HG02610 (cell line): ENCODE data around the gene CTCF.

Experiments used
- ATAC-seq: cut with Tn5 transposase; IDR thresholded peaks from one replicate; pipeline ENCODE4 v1.9.1; 2021; ENCODE audit warnings: mild to moderate bottlenecking, moderate library complexity; ENCODE audit not compliant: unreplicated experiment

Gene CTCF

DNA sequence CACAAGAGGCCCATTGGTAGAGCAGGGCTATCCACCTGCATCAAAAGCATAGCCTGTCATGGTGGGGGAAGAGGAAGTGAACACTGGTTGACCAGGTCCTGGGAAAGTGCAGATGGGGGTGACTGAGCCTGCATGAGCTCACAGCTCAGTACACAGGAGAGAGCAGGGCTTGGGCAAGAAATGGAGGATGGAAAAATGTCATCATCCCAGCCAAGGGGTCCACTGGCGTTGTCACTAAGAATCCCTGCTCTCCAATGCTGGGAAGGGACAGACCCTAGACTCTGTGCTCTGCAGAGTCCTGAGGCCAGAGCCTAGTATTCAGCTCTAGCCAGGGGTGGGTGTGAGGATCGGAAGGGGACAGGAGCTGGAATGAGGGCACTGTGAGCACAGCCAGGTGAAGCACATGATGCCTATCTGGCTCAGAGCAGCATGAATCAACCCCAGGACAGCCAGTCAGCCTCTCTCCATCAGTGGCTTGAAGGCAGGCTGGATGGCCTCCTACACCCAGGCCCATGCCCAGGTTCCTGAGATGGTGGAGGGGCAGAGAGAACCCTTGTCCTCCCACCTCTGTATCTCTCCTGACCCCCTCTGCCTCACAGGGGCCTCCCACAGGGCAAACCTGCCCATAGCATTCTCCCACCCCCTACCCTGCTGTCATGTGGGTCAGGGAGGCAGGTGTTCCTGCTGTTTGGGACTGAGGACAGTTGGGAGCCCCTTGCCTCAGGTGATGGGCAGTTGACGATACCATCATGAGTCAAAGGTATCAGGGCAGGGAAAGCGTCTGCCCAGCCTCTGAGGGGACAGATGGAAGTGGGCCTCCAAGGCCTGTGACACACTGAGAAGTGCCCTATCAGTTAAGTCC, 13.8 kb upstream of the CTCF start:
- ATAC-seq, result no peak

- no peak for ATAC-seq
Observed at GRCh38 chr16:67549240-67549639, 13.1 kb upstream of the CTCF start.

GRCh38 chr16:67549936-67550335, 12.4 kb upstream of the CTCF start:
- no peak for ATAC-seq

GRCh38 chr16:67551091-67551490, 11.2 kb upstream of the CTCF start:
- no peak for ATAC-seq

GRCh38 chr16:67551972-67552371, 10.4 kb upstream of the CTCF start:
- no peak for ATAC-seq

DNA sequence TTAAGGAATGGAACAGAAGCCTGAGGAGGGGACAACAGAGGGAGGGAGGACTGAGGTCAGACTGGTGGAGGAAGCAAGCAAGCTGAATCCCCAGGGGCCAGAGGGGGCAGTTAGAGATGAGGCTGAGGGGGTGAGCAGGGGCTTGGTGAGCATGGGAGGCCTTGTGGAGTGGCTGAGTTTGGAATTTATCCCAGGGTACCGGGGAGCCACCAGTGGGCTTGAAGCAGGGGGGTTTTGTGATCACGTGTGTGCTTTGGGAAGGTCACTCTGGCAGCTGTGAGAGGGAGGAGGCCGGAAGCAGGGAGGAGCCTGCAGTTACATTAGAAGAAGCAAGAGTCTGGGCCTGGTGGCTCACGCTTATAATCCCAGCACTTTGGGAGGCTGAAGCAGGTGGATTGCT, 9.8 kb upstream of the CTCF start:
- ATAC-seq, result no peak

DNA sequence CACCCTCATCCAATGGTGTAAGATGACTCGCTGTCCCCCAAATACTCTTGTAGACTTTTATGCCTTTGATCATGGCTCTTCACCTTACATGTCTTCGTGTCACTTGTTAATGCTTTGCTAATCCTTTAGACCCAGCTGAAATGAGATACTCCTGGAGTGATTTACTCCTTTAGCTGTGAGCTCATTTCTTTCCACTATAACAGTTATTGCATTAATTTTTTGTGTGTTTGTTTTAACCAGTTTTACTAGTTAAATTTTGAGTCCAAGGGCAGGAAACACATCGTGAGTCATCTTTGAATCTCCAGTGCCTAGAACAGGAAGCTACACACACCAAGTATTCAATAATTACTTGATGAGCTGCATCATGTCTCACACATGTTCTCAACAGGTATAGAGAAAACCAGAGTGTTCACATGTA, 6.5 kb upstream of the CTCF start:
- no peak for ATAC-seq

GRCh38 chr16:67558859-67559258, 3.5 kb upstream of the CTCF start:
- no peak for ATAC-seq

DNA sequence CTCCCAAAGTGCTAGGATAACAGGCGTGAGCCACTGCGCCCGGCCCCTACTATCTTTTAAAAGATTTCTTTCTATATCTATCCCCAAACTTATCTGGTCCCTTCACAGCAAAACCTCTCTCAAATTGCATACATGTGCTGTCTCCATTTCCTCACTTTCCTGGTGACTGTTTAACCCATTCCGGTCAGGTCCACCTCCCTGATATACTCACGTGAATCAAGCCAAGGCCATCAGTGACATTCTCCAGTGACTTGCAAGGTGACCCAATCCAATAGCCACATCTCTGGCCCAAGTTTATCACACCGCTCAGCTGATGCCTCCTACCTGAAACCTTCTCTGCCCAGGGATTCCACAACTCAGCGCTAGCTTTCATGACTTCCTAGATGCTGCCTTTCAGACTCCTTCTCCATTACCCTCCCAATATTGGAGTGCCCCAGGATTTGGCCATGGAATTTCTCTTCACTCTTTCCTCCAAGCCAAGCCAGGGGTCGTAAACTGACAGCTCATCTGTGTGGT, 1.4 kb upstream of the CTCF start:
- no peak for ATAC-seq

DNA sequence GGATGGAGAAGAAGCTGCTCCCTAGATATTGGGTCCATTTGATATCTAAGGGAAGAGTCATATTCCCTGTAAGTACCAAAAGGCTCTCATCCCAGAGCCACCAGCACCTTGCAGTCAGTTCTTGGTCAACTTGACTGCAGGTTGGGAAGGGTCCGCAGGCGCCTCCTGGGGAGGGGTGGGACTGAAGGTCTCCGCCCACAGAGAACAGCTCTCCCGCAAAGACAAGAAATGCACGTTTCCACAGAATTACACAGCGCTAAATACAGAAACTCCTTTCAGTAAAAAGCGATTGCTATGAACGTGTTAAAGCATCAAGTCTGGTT, 864 bp upstream of the CTCF start:
- ATAC-seq, result no peak

DNA sequence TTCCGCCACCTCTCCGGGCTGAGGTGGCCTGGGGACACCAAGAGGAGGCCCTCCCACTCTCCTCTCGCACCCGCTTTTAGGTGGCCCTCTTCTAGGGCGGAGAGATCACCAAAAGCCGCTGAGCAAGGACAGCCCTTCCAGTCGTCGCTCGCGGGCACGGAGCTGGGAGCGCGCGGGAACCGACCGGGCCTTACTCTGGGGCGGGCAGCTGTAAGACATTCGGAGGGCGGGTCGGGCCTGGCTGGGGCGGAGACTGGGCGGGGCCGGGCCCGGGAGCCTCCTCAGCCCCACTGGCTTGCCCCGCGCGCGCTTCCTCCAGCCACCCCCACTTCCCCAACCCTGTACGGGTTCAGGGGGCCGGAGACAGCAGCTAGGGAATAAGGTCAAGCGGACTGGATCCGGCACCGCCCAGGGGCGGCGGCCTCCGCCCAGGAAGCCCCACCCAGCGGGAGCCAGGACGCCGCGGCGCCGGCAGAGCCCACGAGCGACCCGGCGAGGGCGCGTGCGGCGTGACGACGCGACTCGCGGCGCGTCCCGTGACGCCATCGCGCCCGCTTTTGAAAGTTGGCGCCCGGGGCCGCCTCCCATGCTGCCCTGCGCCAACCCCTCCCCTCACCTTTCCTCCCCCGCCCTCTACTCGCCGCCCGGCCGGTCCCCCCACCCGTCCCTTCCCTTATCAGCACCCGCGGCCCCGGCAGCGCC, 351 bp upstream of the CTCF start:
- ATAC-seq, result peak; percentile 86

GRCh38 chr16:67562918-67563707, 787 bp downstream of the CTCF start:
- peak; percentile 5 for ATAC-seq

DNA sequence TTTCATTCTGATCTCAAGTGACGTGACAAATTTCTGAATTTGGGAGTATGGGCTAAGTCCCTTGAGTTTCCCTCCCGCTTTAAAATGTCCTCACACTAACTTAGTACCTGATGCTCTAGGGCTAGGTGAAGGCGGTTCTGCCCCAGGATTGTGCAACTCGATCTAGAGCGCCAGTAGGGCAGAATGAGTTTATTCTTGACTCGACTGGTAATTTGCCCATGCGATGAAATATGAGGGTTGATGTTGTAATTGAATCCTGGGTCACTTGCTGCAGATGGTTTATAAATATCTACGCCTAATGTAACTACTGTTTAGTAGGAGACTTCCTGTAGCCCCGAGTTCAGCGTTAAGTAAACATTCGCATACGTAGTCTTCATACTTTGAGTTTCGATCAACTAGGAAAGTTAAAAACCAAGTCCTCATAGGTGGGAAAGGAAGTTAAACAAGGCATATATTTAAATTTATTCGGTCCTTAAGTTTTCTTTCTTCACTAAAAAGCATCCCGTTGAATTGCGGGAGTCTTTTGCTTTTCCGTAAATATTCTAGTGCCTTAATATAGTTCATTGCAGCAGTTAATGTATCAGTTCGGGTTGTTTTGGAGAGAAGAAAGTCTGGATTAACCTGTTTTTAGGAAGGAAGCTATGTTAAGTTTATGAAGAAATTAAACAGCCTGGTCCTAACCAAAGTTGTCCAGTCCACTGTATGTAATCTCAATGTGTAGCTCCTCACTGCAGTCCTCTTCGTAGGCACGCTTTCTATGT, 1.6 kb downstream of the CTCF start:
- ATAC-seq, result no peak

- ATAC-seq, result no peak
Observed at GRCh38 chr16:67565470-67566100, 3.3 kb downstream of the CTCF start.

DNA sequence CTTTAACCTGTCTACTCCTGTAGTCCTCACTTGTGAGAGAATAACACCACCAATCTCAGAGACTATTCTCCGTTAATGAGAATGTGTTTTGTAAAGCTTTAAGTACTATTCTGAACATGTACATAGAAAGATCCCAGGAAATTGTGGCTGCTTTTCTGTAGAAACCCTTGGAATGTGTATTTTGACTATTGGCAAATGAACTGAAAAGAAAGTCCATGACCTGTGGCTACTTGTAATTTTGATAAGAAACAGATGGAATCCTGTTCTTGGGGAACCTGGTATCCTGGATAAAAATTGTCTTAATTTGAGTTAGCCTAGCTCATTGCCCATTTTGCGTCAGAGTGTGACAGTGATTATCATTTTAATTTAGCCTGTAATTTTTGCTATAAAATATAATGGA, 9.1 kb downstream of the CTCF start:
- no peak for ATAC-seq

- no peak for ATAC-seq
Observed at GRCh38 chr16:67571981-67572431, 9.7 kb downstream of the CTCF start.

DNA sequence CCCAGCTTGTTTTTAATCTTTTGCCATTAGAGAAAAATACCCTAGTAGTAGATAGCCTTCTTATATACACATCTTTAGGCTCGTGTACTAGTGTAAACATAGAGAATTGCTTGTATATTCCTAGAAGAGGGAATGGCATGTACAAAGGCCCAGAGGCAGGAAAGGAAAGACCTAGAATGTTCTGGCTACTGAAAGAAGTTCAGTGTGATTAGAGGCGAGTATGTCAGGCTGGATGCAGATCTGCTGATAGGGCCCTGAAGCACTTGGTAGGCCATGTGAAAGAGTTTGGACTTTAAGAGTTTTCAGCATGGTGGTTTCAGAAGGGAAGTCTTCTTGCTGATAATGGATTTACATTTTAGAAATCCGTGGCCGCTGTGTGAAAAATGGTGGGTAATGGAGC, 17.4 kb downstream of the CTCF start:
- ATAC-seq, result no peak

GRCh38 chr16:67580202-67580601, 17.9 kb downstream of the CTCF start:
- no peak for ATAC-seq

- ATAC-seq, result no peak
Observed at GRCh38 chr16:67593288-67593687, 31.0 kb downstream of the CTCF start.

DNA sequence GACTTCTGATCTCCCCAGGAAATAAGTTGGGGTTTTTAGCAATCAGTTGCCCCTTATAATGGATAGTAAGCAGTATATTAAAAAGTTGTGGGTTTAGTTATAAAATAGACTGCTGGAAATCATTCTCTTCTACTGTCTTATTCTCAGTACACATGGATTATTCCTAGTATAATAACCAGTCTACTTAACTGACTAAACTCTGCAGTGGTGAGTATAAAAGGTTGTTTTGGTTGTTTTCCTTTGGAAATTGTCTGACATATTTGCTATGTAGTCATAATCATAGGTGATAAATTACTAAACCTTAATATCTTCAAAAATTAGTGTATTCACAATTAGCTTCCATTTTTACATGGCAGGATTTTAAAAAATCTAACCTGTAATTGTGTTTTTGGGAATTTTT, 31.4 kb downstream of the CTCF start:
- ATAC-seq, result no peak
